Endometrial microvascular endothelial cells (primary cell): ENCODE results near the gene ATP7B. TPM values are rescaled to one million over a fixed set of nuclear protein-coding genes. Genes with fewer than 3 reads are reported as not detected.
"Not testable (repeated sequence)": the region's sequence is repeated elsewhere in the genome, so short reads cannot be mapped to it uniquely, and the experiment has no call there.

ENCODE experiments used
- in situ Hi-C: cut with HindIII; loops from 2 replicates; pipeline ENCODE4 v1.10.0; 2017; ENCODE audit warnings: low sequenced_read_pairs, low pct_unique_long_range_greater_than_20kb; ENCODE audit errors: inconsistent ontology term
- total RNA-seq: library from RNA; depleted of rRNA; stranded (reverse); fragments of >200 nt; gene quantifications from one replicate; pipeline ENCODE4 v1.2.3, GENCODE V29; 2015; ENCODE audit errors: inconsistent ontology term

The ATP7B gene
- total RNA-seq, 1 donor from 2014 or later, result 8.3 TPM

GRCh38 chr13:51988988-51989618 is 22.1 kb downstream of the ATP7B start:
- in situ Hi-C loops, result no loop called here

GRCh38 chr13:51984904-51985303 is 26.3 kb downstream of the ATP7B start:
- in situ Hi-C loops, result not testable (repeated sequence)

GRCh38 chr13:51983292-51983691 is 28.0 kb downstream of the ATP7B start:
- in situ Hi-C loops, result not testable (repeated sequence)

GRCh38 chr13:51981355-51981754 is 29.9 kb downstream of the ATP7B start:
- in situ Hi-C loops, result no loop called here

- in situ Hi-C loops, result no loop called here
Measured at GRCh38 chr13:51980908-51981307, 30.3 kb downstream of the ATP7B start.

DNA sequence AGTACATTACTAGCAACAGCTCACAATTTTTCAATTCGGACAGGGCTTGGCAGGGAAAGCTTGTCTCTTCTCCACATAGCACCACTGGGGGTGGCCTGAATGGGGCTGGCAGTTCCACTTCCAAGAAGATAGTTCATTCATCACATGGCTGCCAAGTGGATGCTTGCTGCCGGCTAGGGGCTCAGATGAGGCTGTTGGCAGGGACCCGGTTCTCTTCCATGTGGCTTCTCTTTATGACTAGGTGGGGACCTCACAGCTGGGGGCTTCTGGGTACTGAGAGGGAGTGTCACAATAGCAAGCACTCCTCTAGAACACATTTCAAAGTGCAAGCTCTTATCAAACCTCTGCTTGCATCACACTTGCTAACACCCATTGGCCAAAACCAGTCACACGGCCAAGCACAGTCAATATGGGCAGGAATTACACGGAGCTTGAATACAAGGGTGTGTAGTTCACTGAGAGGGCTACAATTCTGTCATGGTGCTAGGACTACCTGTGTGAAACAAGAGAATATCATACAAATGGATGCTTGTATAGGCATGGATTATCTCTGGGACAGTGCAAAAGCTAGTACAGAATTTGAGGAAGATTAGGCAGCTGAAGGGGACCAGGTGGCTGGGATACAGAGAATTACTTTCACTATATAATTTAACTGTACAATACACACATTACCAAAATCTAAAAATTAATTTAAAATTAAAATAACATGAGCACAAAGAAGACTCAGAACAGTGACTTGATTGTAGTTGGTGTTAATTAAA is 32.3 kb downstream of the ATP7B start:
- in situ Hi-C loops, result no loop called here

DNA sequence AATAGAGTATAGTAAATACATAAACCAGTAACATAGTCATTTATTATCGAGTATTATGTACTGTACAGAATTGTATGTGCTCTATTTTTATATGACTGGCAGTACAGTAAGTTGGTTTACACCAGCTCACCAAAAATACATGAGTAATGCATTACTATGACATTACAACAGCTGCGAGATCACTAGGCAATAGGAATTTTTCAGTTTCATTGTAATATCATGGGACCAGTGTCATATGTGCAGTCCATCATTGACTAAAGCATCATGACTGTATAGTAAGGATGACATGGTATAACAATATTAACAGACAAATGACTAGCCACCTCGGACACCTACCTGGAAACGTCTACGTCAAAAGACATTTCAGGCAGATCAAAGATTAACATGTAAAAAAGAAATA is 33.6 kb downstream of the ATP7B start:
- in situ Hi-C loops, result no loop called here

DNA sequence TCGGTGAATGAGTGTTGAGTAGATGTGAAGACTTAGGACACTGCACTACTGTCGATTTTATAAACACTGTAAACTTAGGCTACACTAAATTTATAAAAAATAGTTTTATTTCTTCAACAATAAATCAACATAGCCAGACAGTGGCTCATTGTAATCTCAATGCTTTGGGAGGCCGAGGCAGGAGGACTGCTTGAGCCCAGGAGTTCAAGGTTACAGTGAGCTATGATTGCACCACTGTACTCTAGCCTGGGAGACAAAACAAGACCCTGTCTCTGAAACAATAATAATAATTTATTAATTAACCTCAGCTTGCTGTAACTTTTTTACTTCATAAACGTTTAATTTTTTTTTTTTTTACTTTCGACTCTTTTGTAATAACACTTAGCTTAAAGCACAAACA is 34.4 kb downstream of the ATP7B start:
- in situ Hi-C loops, result no loop called here

- in situ Hi-C loops, result no loop called here
Measured at GRCh38 chr13:51976423-51976822, 34.8 kb downstream of the ATP7B start.

DNA sequence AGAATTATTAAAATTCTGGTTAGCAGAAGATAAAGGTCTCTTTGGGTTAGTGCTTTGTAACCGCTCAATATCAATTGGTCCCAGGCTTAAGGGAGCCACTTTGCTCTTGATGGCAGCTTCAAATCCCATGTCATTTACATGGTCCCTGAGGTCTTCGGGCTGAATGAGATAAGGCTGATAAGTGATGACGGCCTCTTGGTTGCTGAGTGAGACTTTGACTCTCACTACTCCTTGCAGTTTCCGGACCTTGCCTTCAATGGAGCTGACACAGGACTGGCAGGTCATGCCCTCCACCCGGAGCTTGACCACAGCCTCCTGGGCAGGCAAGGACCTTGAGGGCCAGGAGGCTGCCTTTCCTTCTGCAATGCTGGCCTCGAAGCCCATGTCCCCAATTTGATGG is 36.8 kb downstream of the ATP7B start:
- in situ Hi-C loops, result no loop called here

DNA sequence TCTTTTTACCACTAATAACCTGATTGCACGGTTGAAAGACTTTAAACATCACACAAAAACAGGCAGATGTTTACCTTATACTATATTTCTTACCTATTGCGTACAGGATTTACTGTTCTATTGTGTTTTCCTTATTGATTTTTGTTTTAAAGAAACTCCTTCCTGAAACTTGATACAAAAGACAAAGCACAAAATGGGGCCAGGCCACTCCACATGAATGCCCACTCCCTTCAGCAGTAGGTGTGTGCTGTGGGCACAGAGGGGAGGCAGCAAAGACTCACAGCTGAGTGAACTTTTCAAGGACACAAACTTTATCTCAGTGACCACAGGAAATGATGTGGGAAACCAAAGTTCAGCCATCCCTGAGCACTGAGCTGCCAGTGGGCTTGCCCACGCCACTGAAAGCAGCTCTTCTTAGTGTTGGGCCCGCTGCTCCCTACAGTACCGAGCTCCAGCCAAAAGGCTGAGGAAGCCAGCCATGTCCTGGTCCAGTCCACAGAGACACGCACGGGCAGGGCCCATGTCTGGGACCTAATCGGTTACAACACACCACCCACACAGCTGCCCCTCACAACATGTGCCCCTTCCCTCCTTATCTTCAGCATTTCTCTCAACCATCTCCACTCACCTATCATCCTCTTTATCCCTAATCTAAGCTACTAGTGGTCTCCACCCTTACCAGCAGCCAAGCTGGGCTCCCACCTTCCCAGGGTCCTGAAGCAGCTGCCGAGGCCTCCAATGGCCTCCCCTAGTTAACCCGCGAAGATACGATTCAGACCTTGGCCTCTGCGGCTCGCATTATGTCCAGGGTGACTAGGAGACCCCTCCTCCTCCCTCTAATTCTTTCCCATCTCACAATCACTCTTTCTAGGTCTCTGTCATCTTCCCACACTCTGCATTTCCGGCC is 39.5 kb downstream of the ATP7B start:
- in situ Hi-C loops, result no loop called here

DNA sequence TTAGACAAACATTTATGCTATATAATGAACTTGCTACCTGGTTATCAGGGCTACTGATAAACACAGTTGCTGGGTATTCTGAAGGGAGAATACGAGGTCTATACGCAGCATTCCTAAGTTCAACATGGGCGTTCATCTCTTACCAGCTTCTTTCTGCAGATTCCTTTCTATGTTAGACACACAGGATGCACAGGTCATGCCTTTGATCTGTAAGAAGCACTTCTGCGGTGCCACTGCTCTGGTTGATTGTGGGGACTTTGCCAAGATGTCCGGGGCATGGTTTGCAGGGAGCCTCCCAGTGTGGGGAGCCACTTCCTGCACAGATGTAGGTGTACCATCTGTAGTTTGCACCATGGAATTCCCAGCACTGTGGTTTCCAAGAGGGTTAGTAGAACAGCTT is 40.9 kb downstream of the ATP7B start:
- in situ Hi-C loops, result no loop called here

GRCh38 chr13:51967482-51968446 is 43.5 kb downstream of the ATP7B start:
- in situ Hi-C loops, result no loop called here

GRCh38 chr13:51966186-51966585 is 45.1 kb downstream of the ATP7B start:
- in situ Hi-C loops, result no loop called here

GRCh38 chr13:51961493-51962403 is 49.5 kb downstream of the ATP7B start:
- in situ Hi-C loops, result no loop called here

- in situ Hi-C loops, result no loop called here
Measured at GRCh38 chr13:51960766-51961165, 50.5 kb downstream of the ATP7B start.

DNA sequence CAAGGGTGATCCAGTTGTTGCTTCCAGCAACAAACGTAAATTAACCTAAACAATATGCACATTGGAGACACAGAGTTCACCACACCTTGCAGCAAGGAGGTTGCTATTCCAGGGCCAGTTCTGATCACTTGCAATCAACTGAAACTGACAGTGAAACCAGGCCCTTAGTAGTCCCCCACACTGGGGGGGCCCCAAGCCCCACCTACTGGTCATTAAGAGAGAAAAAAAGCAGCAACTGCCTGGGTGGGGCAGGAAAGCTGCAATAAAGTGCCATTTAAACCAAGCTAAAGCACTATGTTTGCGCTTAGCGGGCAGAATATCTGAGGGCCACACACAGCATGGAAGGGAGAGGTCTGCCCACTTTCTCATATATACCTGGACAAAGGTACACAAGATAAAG is 51.5 kb downstream of the ATP7B start:
- in situ Hi-C loops, result no loop called here

DNA sequence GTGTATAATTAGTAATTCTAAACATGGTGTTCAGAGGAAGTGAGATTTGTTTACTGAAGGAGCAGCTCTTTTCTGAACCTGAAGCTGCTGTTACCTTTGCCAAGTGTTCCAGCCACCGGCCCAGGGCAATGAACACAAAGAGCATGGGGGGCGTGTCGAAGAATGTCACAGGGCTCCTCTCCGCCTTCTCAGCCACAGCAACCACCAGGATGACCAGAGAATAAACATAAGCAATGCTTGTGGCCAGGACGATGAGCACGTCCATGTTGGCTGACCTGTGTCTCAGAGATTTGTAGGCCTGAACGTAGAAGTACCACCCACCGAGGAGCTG is 53.1 kb downstream of the ATP7B start:
- in situ Hi-C loops, result no loop called here
